Activated T-helper 1 cell treated with anti-CD3 and anti-CD28 coated beads, Interleukin-2, amount 50 U/mL, for 16 hours (primary cell): ENCODE data around the gene RARB.

Source experiments
- DNase-seq, 2 donors: peaks; one replicate each; pipeline ENCODE4 v3.0.0-alpha.2; 2020; ENCODE audit warnings: low read depth in 1 of 2, low spot score in 1 of 2

RARB gene

DNA sequence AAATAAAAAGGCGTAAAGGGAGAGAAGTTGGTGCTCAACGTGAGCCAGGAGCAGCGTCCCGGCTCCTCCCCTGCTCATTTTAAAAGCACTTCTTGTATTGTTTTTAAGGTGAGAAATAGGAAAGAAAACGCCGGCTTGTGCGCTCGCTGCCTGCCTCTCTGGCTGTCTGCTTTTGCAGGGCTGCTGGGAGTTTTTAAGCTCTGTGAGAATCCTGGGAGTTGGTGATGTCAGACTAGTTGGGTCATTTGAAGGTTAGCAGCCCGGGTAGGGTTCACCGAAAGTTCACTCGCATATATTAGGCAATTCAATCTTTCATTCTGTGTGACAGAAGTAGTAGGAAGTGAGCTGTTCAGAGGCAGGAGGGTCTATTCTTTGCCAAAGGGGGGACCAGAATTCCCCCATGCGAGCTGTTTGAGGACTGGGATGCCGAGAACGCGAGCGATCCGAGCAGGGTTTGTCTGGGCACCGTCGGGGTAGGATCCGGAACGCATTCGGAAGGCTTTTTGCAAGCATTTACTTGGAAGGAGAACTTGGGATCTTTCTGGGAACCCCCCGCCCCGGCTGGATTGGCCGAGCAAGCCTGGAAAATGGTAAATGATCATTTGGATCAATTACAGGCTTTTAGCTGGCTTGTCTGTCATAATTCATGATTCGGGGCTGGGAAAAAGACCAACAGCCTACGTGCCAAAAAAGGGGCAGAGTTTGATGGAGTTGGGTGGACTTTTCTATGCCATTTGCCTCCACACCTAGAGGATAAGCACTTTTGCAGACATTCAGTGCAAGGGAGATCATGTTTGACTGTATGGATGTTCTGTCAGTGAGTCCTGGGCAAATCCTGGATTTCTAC lies at the start of gene RARB:
RARB (plus strand) TSS at position 322 of the 847 bp plus-strand sequence; CDS start at position 791, 469 bp downstream.
- DNase-seq = no peak

DNA sequence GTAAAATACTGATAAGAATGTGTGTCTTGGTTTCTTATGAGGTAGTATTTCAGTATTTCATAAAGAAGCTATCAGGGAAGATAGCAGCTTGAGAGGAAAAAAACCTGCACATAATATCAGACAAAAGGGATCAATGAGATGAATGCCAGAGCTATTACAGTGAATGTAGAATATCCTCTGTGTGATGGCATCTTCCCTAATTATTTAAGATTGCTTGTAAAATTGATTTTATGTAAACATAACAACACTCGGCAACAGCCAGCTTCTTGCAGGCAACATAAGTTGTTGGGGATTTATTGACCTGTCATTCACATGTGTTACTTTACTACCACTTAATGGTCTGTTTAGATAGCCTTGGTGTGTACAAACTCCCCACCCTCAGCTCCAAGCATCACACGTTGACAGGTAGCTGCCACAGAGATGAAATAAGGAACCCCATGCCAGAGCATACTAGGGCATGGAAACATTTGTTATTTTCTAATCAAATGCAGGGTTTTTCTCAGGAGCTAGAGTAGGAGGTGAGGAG lies 49.2 kb upstream of the RARB start:
- no peak for DNase-seq

DNA sequence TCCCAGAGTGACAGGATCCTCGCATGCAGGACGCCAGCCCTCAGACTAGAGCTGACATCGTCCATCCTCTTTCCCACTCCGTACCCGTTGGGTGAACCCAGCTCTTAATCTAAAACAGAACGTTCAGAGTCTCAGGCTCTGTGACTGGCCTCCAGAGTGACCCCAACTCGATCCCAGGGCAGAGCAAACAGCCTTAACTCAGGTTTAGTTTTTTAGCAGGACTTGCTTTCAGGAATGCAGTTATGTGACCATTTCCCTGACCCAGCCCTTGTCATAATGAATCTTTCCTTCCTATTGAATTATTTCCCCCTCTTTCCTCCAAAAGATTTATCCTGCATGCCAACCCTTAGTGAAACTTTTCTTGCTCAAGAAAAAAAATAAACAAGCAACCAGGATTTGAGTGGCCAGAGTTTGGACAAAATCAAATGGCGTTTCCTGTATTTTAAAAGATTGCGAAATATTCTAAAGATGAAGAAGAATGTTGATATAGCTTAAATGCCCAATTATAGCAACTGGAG lies 47.8 kb upstream of the RARB start:
- no peak for DNase-seq

DNA sequence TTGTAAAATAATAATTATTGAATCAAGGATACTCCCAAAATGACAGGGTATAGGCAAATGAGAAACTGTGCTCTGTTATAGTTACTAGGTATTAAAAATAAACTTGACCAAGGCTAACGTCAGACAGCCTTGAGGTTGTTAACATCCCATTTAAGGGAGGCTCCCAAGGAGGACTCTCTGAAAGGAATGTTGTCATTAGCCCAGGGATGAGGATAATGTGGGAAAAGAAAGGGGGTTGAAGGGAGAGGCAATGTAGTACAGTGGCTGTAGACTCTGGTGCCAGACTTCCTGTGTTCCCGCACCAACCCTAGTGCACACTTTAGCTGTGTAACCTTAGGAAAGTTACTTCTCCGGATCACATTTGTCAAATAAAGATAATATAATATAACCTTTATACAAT lies 47.0 kb upstream of the RARB start:
- DNase-seq = no peak

DNA sequence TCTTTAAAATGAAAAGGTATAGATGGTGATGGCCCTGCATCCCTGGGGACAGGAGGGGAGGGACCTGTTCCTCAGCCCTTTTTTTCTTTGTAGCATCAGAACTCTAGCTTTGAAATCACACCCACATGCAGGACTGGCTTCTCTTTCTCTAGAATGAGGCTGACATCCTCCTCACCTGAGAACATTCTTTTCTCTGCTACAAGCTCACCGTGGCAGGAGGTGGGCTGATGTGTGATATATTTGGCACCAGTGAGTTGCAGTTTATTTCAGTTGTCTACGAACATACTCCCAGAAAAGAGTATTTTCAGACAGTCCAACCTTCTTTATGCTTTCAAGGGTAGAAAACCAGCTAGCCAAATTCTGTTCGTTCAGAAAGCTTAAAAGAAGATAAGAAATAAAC lies 43.6 kb upstream of the RARB start:
- no peak for DNase-seq

DNA sequence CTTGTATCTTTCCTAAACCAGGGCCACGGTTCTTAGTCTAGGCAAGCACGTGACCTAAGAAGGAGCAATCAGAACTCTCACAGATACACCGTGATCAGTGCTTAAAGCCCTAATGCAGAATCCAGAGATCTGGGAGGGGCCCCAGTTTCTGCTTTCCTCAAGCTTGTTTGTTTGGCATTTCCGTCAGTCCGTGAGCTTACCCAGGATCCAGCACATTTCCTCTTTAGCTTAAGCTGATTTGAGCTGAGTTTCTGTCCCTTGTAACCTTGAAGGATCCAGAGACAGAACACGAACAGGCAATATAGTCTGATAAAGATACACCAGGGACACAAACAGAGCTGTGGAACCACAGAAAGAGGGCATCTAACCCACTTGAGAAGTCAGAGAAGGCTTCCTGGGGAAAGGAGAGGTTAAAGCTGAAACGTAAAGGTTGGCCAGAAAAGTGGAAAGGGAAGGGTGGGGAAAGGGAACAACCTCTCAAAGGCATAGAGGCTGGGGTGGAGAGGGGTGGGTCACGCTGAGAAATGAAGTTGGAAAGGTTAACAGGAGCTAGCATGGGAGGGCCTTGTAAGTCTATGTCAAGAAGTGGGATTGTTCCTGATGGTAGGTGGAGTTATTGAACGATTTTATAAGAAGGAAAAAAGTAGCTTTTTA lies 42.1 kb upstream of the RARB start:
- no peak for DNase-seq

DNA sequence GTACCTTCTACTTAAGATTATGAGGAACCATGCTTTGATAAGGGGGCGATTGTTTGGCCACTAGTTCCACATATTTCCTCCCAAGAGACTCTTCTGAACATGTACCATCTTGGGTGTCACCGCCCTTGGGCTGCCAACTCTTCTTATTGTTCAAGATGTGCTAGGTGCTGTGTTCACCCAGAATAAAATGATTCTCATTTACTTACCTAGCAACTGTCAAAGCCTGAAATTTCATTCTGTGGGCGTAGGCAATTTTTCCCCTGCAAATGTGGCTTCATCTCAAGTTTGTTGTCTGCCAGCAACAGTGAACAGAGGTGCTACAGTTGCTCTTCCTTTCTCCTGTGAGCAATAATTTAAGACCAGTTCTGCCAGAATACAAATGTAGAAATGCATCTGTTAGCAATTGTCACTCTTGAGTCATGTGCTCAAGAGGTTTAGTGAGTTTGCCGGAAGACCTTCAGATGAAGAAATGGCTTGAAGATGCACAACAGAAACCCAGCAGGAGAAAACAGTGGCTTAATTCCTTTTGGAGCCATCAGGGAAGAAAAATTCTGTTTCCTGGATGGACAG lies 41.3 kb upstream of the RARB start:
- DNase-seq = no peak

DNA sequence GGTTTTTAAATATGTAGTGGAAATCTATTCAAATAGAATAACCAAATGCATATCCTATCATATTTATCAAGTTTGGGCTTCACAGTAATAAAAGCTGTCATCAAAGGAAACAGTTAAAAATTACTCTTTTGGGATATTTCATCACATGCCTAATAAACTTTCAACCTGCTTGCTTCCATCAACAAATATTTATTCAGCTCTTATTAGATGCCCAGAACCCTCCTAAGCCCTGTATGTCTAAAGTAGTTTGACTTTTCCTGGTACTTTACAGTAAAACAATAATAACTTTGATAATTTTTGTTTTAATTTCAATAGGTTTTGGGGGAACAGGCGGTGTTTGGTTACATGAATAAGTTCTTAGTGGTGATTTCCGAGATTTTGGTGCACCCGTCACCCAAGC lies 37.5 kb upstream of the RARB start:
- DNase-seq = no peak

DNA sequence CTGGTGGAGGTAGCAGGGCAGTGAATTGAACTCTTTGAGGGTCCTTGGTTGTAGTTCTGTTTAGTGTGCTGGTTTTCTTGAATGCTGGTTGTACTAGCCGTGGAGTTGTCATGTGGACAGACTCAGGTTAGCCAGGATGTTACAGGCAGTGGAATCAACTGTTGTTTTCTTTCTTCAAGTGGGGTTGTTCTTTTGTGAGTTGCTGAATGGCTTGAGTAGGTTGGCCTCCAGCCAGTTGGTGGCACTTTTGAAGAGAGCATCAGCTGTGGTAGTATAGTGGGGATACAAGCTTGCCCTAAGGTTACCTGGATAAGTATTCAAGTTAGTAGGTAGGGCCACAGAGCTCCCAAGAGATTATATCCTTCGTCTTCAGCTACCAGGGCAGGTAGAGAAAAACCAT lies 31.8 kb upstream of the RARB start:
- DNase-seq = no peak

DNA sequence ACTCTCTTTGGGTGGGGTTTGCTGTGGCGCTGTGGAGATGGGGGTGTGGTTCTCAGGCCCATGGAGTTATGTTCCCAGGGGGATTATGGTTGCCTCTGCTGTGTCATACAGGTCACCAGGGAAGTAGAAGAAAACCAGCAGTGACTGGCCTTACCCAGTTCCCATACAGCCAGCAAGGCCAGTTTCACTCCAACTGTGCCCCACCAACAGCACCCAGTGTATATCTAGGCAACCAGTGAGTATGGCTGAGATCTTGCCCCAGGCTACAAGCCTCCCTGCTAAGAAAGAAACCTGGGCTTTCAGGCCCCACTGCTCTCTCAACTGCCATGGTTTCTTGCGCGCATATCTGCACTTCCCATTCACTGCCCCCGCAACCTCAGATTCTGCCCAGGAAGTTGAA lies 31.4 kb upstream of the RARB start:
- no peak for DNase-seq

DNA sequence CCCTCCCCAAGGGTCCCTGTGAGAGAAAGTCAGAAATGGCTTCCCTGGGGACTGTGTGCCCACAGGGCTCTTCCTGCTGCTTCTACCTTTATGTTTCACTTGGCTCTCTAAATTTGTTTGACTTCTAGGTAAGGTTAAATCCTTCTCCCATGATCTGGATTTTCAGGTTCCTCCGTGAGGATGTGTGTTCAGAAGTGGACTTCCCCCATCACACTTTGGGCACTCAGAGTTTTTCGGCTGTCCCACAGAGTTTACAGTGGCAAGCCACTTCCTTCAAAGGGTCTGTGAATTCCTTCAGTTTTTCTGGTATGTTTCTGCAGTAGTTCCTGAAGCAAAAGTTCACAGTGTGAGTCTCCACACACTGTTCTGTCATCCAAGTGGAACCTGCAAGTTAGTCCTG lies 30.9 kb upstream of the RARB start:
- DNase-seq = no peak

DNA sequence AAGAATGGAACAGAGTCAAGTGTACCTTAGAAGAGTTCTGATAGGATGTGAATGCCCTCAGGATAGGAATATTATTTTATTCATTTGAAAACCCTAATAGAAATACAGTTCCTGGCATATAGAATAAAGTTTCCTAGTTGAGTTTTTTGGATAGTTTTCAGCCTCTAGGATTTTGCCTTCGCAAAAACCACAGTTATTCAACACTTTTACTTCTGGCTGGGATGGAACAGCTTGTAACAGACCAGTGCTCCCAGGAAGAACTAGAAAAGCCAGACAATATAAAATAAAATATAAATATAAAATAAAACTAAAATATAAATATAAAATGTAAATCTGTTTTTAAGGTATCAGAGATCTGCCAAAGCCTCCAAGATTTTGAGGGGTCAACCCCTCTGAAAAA lies 27.5 kb upstream of the RARB start:
- no peak for DNase-seq

DNA sequence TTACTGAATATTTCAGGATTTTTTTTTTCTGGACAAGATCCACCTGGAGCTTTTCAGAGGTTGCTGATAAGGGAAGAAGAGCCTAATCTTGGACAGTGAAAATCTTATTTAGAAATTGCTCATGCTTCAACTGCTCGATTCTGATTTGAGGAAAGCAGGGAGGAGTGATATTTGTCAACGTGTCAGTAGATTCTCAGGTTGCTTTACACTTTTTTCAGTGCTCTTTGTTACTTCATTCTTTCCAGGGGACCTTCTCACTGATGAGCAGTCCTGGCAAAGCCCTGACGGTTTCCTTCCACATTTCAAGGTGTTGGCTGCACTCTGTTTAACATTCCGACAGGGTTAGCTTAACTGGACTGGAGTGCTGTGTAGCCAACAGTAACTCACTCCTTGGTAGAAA lies 24.1 kb upstream of the RARB start:
- DNase-seq = no peak

DNA sequence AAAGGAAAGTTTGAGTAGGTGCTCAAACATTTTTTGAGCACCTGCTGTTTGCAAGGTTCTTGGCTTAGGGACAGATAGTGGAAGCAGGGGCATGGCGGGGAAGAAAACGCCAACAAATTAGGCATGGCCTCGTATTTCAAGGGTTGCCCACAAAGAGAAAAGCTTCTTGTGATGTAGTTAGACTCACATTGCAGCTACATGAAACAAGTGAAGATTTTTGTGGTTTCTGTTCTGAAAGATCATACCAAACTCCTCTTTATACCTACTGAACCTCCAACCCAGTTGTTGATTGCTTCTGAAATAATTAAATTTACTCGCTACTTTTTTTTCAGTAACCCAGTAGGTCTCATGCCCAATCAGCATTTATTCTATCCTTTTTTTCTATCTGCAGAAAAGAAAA lies 23.5 kb upstream of the RARB start:
- DNase-seq = no peak

DNA sequence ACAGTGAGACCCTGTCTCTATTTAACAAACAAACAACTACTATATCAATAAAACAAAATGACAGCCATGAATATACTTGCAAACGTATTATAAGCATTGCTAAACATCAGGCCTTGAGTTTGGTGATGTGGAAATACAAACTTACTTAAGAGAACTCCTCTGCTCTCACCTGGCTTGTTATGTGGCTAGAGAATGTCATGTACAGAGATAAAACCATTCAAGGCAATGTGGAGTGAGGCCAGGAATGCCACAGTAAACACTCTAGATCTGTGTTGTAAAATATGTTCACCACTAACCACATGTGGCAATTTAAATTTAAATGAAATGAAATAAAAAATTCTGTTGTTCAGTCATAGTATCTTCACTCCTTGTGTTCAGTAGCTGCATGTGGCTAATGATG lies 22.7 kb upstream of the RARB start:
- DNase-seq = no peak

DNA sequence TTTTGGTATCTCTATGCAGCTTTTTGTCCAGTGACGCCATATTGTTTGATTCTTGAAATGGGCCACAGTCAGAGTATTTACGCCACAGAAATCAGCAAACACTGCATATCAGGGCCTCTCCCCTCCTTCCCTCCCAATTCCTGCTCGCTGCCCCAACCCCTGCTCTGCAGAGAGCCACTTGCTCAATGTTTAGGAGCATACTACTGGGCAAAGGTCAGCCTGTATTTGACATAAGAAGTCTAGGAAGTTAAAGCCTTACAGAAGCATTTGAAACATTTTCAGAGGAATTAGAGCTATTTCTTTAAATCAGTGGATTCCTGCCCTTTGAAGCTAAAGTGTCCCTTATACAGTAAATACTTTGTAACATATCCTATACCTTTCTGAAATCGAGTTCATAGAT lies 17.4 kb upstream of the RARB start:
- no peak for DNase-seq

DNA sequence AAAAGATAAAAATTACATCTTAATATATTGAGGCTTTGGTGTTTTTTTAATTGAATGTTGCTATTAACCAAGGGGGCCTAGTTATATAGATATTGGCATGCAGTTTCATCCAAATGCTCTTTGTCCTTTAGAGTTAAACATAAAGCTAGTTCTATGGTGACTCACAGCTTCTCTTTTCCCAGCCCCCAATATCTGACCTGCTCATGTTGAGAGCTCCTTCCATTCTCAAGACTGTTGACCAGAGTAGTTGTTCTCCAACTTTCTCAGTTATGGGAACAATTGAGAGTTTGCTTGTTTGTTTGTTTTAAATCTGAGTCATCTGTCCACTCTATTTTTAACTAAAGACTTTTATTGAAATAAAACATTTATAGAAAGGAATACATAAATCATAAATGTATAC lies 15.8 kb upstream of the RARB start:
- no peak for DNase-seq

DNA sequence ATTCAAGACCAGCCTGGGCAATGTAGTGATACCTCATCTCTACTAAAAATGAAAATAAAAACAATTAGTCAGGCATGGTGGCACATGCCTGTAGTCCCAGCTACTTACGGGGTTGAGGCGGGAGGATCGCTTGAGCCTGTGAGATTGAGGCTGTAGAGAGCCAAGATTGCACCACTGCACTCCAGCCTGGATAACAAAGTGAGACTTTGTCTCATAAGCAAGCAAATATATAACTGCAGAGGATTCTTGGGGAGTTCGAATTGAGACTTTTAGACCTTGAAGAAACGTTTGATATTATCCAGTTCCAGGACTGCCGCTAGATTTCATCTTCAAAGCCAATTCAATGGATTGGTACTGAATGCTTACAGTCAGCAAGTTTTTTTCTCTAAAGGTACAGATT lies 11.9 kb upstream of the RARB start:
- DNase-seq = no peak

DNA sequence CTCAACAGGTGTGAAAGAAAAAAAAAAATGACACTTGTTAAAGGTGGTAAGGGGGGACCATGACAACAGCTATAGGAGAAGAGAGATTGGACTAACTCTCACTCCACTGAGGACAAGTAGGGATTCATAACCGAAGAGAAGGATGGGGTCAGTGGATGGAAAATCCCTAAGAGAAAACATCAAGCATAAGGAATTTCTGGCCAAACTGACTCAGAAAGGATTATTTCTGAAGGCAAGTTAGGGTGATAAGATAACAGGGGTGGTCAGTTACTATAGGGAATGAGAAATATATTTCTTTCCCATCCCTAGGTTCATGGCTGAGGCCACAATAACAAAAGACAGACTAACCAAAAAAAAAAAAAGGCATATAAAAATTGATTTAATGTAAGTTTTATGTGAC lies 9.5 kb upstream of the RARB start:
- DNase-seq = no peak

DNA sequence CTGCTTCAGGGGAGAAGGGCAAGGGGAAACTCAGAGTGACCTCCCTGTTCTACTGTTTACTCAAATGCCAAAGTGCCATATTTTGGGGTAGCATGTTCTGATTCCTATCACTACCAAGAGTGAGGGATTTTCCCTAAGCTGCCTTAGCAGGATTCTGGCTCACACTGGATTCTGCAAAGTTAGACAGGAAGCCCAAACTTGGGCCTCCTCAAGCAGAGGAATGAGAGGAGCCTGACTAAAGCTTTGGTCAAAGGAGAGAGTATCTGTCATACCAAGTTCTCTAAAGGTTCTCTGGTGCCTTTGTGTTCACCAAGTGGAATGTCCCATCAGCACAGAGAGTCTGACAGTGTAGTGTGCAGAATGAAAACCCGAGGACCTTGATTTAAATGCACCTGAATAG lies 8.8 kb upstream of the RARB start:
- no peak for DNase-seq

DNA sequence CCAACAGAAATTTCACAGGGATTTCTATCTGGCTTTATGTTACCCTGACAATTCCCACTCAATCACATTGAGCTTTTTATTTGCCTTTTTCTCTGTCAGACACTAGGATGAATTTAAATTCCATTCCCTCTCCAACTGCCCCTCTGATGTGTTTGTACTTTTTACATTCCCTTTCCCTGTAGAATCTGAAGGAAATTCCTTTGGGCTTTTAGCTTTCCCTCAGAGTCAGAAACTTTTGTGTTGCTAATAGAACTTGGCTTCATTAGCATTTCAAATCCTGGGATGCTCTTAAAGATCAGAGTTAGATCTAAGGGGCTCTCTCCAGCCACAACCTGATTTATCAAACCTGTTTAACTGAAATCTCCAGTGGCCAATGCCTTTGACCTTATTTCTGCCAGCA lies 7.9 kb upstream of the RARB start:
- DNase-seq = no peak

DNA sequence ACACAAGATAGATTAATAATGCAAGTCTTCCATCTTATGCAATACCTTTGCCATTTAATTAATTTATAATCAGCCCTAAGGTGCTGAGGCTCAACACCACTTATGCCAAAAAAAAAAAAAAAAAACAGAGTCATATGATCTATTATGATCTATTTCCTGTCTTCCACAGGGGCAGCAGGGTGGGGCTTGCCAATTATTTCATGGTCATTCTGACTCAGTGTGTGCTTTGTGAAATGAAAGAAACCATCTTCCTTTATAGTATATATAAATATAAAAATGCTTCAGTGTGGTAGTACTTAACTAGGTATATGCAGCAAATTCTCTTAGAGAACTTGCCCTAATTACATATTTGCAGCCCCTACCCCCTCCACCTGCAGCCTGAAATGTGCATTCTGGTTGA lies 7.2 kb upstream of the RARB start:
- no peak for DNase-seq
